AG04450 (cell line): ENCODE measurements around the gene SLC1A1. TPM values are rescaled to one million over a fixed set of nuclear protein-coding genes. Genes with fewer than 3 reads are reported as not detected.

ENCODE experiments used
- CTCF ChIA-PET: fragments of 300-600, 350-600 bp; formaldehyde crosslinking; extraction: SDS; loops from one replicate; lab custom pipeline; 2022; ENCODE audit warnings: antibody characterized with exemption, inconsistent platforms; lab: Charles Lee
- POLR2A ChIA-PET: fragments of 350-600 bp; formaldehyde crosslinking; extraction: SDS; loops from one replicate; lab custom pipeline; 2021; ENCODE audit warnings: antibody characterized with exemption, inconsistent platforms; lab: Yijun Ruan, JAX
- DNase-seq: peaks from one replicate; pipeline ENCODE4 v3.0.0-alpha.2; 2011; ENCODE audit warnings: low read depth, low spot score
- H3K27ac ChIP-seq: one replicate; pipeline ENCODE4 v1.5.1; 2012; ENCODE audit warnings: low read depth, low read length, control low read depth
- H3K27me3 ChIP-seq: one replicate; pipeline ENCODE4 v1.6.0; 2012; ENCODE audit warnings: low read length; ENCODE audit not compliant: control insufficient read depth, insufficient read depth
- H3K4me3 ChIP-seq: 2 replicates; pipeline ENCODE4 v1.5.1; 2011; ENCODE audit warnings: mild to moderate bottlenecking, low read depth, low read length, control low read depth
- H3K9me3 ChIP-seq: 2 replicates; pipeline ENCODE4 v1.5.1; 2012; ENCODE audit warnings: low read length; ENCODE audit not compliant: control insufficient read depth, insufficient read depth
- polyA plus RNA-seq: library from polyadenylated mRNA; depleted of rRNA; stranded (reverse); fragments of >200 nt; gene quantifications from 2 replicates; pipeline ENCODE4 v1.2.3, GENCODE V29; 2011
- TF ChIP-seq, protein P1 (sequence below): IDR thresholded peaks from 2 replicates; pipeline ENCODE4 v1.5.1; 2011; ENCODE audit warnings: low read depth, low read length, control low read depth, inconsistent platforms

The SLC1A1 gene
- polyA plus RNA-seq, 1 experiment: 0.55 TPM

GRCh38 chr9:4495537-4495936 lies 5.3 kb downstream of the SLC1A1 start:
- CTCF ChIA-PET: no interaction called here
- TF ChIP-seq, protein P1, sequence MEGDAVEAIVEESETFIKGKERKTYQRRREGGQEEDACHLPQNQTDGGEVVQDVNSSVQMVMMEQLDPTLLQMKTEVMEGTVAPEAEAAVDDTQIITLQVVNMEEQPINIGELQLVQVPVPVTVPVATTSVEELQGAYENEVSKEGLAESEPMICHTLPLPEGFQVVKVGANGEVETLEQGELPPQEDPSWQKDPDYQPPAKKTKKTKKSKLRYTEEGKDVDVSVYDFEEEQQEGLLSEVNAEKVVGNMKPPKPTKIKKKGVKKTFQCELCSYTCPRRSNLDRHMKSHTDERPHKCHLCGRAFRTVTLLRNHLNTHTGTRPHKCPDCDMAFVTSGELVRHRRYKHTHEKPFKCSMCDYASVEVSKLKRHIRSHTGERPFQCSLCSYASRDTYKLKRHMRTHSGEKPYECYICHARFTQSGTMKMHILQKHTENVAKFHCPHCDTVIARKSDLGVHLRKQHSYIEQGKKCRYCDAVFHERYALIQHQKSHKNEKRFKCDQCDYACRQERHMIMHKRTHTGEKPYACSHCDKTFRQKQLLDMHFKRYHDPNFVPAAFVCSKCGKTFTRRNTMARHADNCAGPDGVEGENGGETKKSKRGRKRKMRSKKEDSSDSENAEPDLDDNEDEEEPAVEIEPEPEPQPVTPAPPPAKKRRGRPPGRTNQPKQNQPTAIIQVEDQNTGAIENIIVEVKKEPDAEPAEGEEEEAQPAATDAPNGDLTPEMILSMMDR: no peak
- DNase-seq: no peak
- H3K4me3 ChIP-seq: no peak overlapping the region
- H3K27me3 ChIP-seq: peaks cover 18% of the 10 kb centered on the region
- H3K9me3 ChIP-seq: no peaks in the 10 kb centered on the region; the same call in 1 of the 2 replicates
- POLR2A ChIA-PET: no interaction called here
- no peak overlapping the region for H3K27ac ChIP-seq

GRCh38 chr9:4496497-4496896 lies 6.2 kb downstream of the SLC1A1 start:
- H3K27me3 ChIP-seq: peaks cover 9% of the 10 kb centered on the region
- no peak overlapping the region for H3K4me3 ChIP-seq
- ChIA-PET CTCF (no interaction called here), POLR2A (no interaction called here)
- H3K9me3 ChIP-seq: no peaks in the 10 kb centered on the region
- TF ChIP-seq, protein P1: no peak
- no peak overlapping the region for H3K27ac ChIP-seq
- DNase-seq: no peak

DNA sequence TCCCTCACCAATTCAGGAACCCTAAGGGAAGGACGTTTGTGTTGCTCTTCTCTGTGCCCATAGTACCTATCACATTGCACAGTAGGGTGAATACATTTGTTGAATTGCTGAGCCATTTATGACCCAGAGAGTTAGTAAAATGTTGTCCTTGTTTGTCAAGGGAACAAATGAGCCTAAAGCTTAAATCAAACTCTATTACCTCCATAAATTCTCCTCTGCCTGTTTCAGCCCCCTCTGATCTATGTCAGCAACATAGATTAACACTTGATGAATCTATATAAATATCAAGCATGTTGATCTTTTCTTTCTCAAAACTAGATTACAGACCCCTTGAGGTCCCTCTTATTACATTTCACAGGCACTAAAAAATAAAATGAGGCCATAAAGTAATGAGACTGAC lies 7.1 kb downstream of the SLC1A1 start:
- ChIA-PET CTCF (no interaction called here), POLR2A (no interaction called here)
- Histone ChIP-seq H3K9me3 (no peaks in the 10 kb centered on the region), H3K4me3 (no peak overlapping the region), H3K27me3 (peaks cover 6% of the 10 kb centered on the region), H3K27ac (no peak overlapping the region)
- no peak for DNase-seq
- TF ChIP-seq, protein P1: no peak

GRCh38 chr9:4497855-4498254 lies 7.6 kb downstream of the SLC1A1 start:
- Histone ChIP-seq H3K9me3 (no peaks in the 10 kb centered on the region), H3K27me3 (peaks cover 4% of the 10 kb centered on the region), H3K27ac (no peak overlapping the region), H3K4me3 (no peak overlapping the region)
- no peak for DNase-seq
- TF ChIP-seq, protein P1: no peak
- POLR2A ChIA-PET: no interaction called here
- CTCF ChIA-PET: no interaction called here

DNA sequence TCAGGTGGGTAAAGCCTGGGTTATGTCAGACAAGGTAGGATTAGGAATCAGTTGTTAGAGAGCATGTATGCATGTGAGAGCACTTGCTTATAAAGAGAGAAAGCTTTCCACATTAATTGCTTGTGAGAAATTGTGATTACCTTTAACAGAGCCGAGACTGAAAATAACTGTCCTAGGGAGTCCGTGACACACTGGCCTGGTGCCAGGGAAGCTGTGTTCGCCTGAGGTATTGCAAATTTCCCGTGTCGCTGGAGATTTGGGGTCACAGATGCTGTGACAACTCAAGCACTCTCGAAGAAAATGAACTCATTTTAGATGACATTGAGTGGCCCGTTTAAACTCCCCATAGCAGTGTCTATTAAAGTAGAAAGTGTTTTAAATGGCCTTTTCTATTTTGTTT lies 9.6 kb downstream of the SLC1A1 start:
- ChIA-PET CTCF (no interaction called here), POLR2A (no interaction called here)
- Histone ChIP-seq H3K4me3 (no peak overlapping the region), H3K27ac (no peak overlapping the region), H3K27me3 (peaks cover 2% of the 10 kb centered on the region), H3K9me3 (no peaks in the 10 kb centered on the region)
- TF ChIP-seq, protein P1: no peak
- DNase-seq: no peak
